ENCODE measurements around the gene GGA1.
"Not testable (repeated sequence)": the region's sequence is repeated elsewhere in the genome, so short reads cannot be mapped to it uniquely, and the experiment has no call there.

GGA1 gene

GRCh38 chr22:37607010-37607934 is 1.4 kb upstream of the GGA1 start:
- Histone ChIP-seq H3K36me3 (no peaks in the 10 kb centered on the region), H3K4me1 (no peaks in the 10 kb centered on the region; the same call in 1 of the 2 replicates), H3K27me3 (no peaks in the 10 kb centered on the region; the same call in 1 of the 2 replicates), H3K4me3 (ENCODE audit: low read depth, low read length) (peak overlapping the region; percentile 51), H3K9me3 (no peaks in the 10 kb centered on the region)
- peak; percentile 99 for TF ChIP-seq CTCF (IDR thresholded peaks at IDR 0.05; ENCODE audit: low read depth, low read length)
- DNase-seq: peak; percentile 85

DNA sequence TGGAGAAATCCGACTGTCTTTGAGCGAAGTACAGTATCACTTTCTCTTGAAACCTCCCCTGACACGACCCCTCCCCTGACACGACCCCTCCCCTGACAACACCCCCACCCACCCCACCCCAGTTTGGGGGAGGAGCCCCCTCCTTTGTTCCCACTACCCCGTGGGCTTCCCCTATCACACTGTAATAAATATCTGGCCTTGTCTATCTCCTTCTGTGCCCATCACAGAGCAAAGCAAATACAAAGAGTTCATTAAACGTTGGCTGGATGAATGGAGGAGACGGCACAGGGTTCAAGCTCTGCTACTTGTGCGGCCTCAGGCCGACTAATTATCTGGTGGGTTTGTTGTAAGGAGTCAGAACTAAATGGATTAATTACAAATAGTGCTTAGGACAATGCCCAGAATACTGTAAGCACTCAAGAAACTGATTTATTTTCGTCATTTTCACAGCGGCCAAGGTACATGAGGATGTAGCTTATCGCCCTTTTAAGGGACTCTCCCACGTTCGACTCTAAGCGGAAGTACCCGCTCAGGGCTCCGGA is 628 bp upstream of the GGA1 start:
- H3K9me3 ChIP-seq: no peaks in the 10 kb centered on the region
- no peak for TF ChIP-seq CTCF (IDR thresholded peaks at IDR 0.05; ENCODE audit: low read depth, low read length)
- no peaks in the 10 kb centered on the region; the same call in 1 of the 2 replicates for H3K27me3 ChIP-seq
- H3K36me3 ChIP-seq: no peaks in the 10 kb centered on the region
- no peaks in the 10 kb centered on the region; the same call in 1 of the 2 replicates for H3K4me1 ChIP-seq
- DNase-seq: no peak
- H3K4me3 ChIP-seq (ENCODE audit: low read depth, low read length): peak overlapping the region; percentile 87

- Histone ChIP-seq H3K4me3 (ENCODE audit: low read depth, low read length) (peak overlapping the region; percentile 87), H3K4me1 (no peaks in the 10 kb centered on the region; the same call in 1 of the 2 replicates), H3K36me3 (peaks cover 2% of the 10 kb centered on the region), H3K9me3 (no peaks in the 10 kb centered on the region), H3K27me3 (no peaks in the 10 kb centered on the region)
- no peak for DNase-seq
- no peak for TF ChIP-seq CTCF (IDR thresholded peaks at IDR 0.05; ENCODE audit: low read depth, low read length)
Measured at GRCh38 chr22:37609240-37610152, 862 bp downstream of the GGA1 start.

DNA sequence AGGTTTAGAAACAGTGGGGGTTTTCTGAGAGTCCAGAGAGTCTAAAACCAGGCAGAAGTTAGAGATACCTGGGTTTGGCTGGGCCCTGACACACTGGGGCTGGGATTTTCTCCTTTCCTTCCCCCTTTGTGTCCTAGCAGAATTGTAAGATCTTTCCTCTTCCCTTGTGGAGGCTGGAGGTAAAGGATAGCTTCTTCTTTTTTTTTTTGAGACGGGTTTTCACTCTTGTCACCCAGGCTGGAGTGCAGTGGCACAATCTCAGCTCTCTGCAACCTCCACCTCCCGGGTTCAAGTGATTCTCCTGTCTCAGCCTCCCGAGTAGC is 1.5 kb downstream of the GGA1 start:
- H3K4me1 ChIP-seq, H3K27me3 ChIP-seq, H3K36me3 ChIP-seq, DNase-seq, H3K9me3 ChIP-seq: not testable (repeated sequence)
- H3K4me3 ChIP-seq (ENCODE audit: low read depth, low read length): peak overlapping the region; percentile 87

- H3K4me3 ChIP-seq (ENCODE audit: low read depth, low read length): no peak overlapping the region
Measured at GRCh38 chr22:37610480-37611129, 2.0 kb downstream of the GGA1 start.

More at GRCh38 chr22:37610480-37611129, 2.0 kb downstream of the GGA1 start:
- Histone ChIP-seq H3K27me3 (no peaks in the 10 kb centered on the region), H3K36me3 (peaks cover 5% of the 10 kb centered on the region), H3K9me3 (no peaks in the 10 kb centered on the region), H3K4me1 (no peaks in the 10 kb centered on the region; the same call in 1 of the 2 replicates)
- no peak for TF ChIP-seq CTCF (IDR thresholded peaks at IDR 0.05; ENCODE audit: low read depth, low read length)
- no peak for DNase-seq
